Fibroblast of skin of scalp (primary cell): ENCODE measurements around the gene CAPN14.
A peak's percentile ranks its signal among the peaks of the same experiment; 100 is the strongest.

ENCODE experiments used
- DNase-seq: peaks from one replicate; pipeline ENCODE4 v3.0.0-alpha.2; 2013

Gene CAPN14

GRCh38 chr2:31226266-31226665 lies 9.0 kb upstream of the CAPN14 start:
- no peak for DNase-seq

GRCh38 chr2:31223749-31224148 lies 6.4 kb upstream of the CAPN14 start:
- DNase-seq = no peak

GRCh38 chr2:31223026-31223425 lies 5.7 kb upstream of the CAPN14 start:
- no peak for DNase-seq

- no peak for DNase-seq
These were observed 4.8 kb upstream of the CAPN14 start for GRCh38 chr2:31222071-31222470.

- no peak for DNase-seq
These were observed 4.2 kb upstream of the CAPN14 start for GRCh38 chr2:31221544-31221943.

- no peak for DNase-seq
These were observed 2.0 kb upstream of the CAPN14 start for GRCh38 chr2:31219131-31219969.

GRCh38 chr2:31216734-31217133 lies 581 bp downstream of the CAPN14 start:
- no peak for DNase-seq

- no peak for DNase-seq
These were observed 2.8 kb downstream of the CAPN14 start for GRCh38 chr2:31214444-31214915.

GRCh38 chr2:31213601-31214443 lies 3.5 kb downstream of the CAPN14 start:
- DNase-seq = no peak

GRCh38 chr2:31212659-31213600 lies 4.4 kb downstream of the CAPN14 start:
- peak; percentile 13 for DNase-seq

- DNase-seq = no peak
These were observed 9.1 kb downstream of the CAPN14 start for GRCh38 chr2:31208240-31208639.

- DNase-seq = no peak
These were observed 9.5 kb downstream of the CAPN14 start for GRCh38 chr2:31207790-31208189.

- DNase-seq = no peak
These were observed 11.7 kb downstream of the CAPN14 start for GRCh38 chr2:31205613-31206012.

- no peak for DNase-seq
These were observed 12.1 kb downstream of the CAPN14 start for GRCh38 chr2:31205186-31205585.

- no peak for DNase-seq
These were observed 12.5 kb downstream of the CAPN14 start for GRCh38 chr2:31204783-31205182.

- no peak for DNase-seq
These were observed 13.4 kb downstream of the CAPN14 start for GRCh38 chr2:31203916-31204315.

GRCh38 chr2:31202833-31203232 lies 14.5 kb downstream of the CAPN14 start:
- no peak for DNase-seq

- no peak for DNase-seq
These were observed 15.3 kb downstream of the CAPN14 start for GRCh38 chr2:31202041-31202440.

GRCh38 chr2:31200972-31201371 lies 16.3 kb downstream of the CAPN14 start:
- no peak for DNase-seq

GRCh38 chr2:31199206-31199605 lies 18.1 kb downstream of the CAPN14 start:
- DNase-seq = no peak

- DNase-seq = no peak
These were observed 19.6 kb downstream of the CAPN14 start for GRCh38 chr2:31197669-31198068.

- no peak for DNase-seq
These were observed 20.1 kb downstream of the CAPN14 start for GRCh38 chr2:31197166-31197565.
